Neural crest cell (in vitro differentiated cells): ENCODE data around the gene PLPPR2. TPM values are rescaled to one million over a fixed set of nuclear protein-coding genes. Genes with fewer than 3 reads are reported as not detected.

Experiments used
- DNase-seq: peaks from one replicate; pipeline ENCODE4 v3.0.0; 2021; ENCODE audit warnings: low read depth, mixed read lengths, low spot score
- H3K27ac Mint-ChIP-seq: one replicate; pipeline ENCODE4 v1.8.0; 2021; ENCODE audit warnings: mild to moderate bottlenecking, mixed read lengths; ENCODE audit not compliant: unreplicated experiment
- H3K27me3 Mint-ChIP-seq: 2 replicates; pipeline ENCODE4 v1.8.0; 2021; ENCODE audit warnings: low read depth, mild to moderate bottlenecking, mixed read lengths
- H3K36me3 Mint-ChIP-seq: 2 replicates; pipeline ENCODE4 v1.8.0; 2021; ENCODE audit warnings: low read depth, mild to moderate bottlenecking, mixed read lengths
- H3K4me1 Mint-ChIP-seq: 2 replicates; pipeline ENCODE4 v1.8.0; 2021; ENCODE audit warnings: mixed read lengths
- H3K4me3 Mint-ChIP-seq: one replicate; pipeline ENCODE4 v1.8.0; 2021; ENCODE audit warnings: mild to moderate bottlenecking, mixed read lengths
- H3K9me3 Mint-ChIP-seq: 2 replicates; pipeline ENCODE4 v1.8.0; 2021; ENCODE audit warnings: mixed read lengths
- CTCF ChIP-seq: fragments of 200-600 bp; sonication (generic); conservative IDR thresholded peaks from 2 replicates; pipeline ENCODE4 v1.5.0; 2021; ENCODE audit warnings: antibody characterized with exemption, mild to moderate bottlenecking
- total RNA-seq: library from RNA; stranded (reverse); gene quantifications from 2 replicates; pipeline ENCODE4 v1.2.1, GENCODE V29; 2021

PLPPR2 gene
- total RNA-seq, 1 donor from 2014 or later: 10.3 TPM

- no peaks in the 10 kb centered on the region for H3K9me3 Mint-ChIP-seq
- peaks cover 33% of the 10 kb centered on the region for H3K4me1 Mint-ChIP-seq
- peak overlapping the region; percentile 72 for H3K4me3 Mint-ChIP-seq
- H3K27ac Mint-ChIP-seq: no peak overlapping the region
- peaks cover 39% of the 10 kb centered on the region for H3K27me3 Mint-ChIP-seq
- TF ChIP-seq CTCF: peak; percentile 77
- no peaks in the 10 kb centered on the region for H3K36me3 Mint-ChIP-seq
- peak; percentile 44 for DNase-seq
Observed at GRCh38 chr19:11382898-11383705, 27.9 kb downstream of the PLPPR2 start.

- Mint-ChIP-seq H3K9me3 (no peaks in the 10 kb centered on the region), H3K36me3 (no peaks in the 10 kb centered on the region), H3K4me3 (no peak overlapping the region), H3K4me1 (peaks cover 28% of the 10 kb centered on the region), H3K27me3 (peaks cover 39% of the 10 kb centered on the region), H3K27ac (no peak overlapping the region)
- no peak for TF ChIP-seq CTCF
- DNase-seq: no peak
Observed at GRCh38 chr19:11383706-11384048, 28.4 kb downstream of the PLPPR2 start.

- Mint-ChIP-seq H3K27ac (no peak overlapping the region), H3K4me3 (peak overlapping the region; percentile 62)
Observed at GRCh38 chr19:11384778-11385129, 29.5 kb downstream of the PLPPR2 start.

GRCh38 chr19:11387162-11388034, 32.2 kb downstream of the PLPPR2 start:
- Mint-ChIP-seq H3K4me3 (no peak overlapping the region), H3K9me3 (peaks cover 2% of the 10 kb centered on the region), H3K27ac (no peak overlapping the region), H3K4me1 (peaks cover 10% of the 10 kb centered on the region), H3K27me3 (peaks cover 24% of the 10 kb centered on the region), H3K36me3 (no peaks in the 10 kb centered on the region)
- TF ChIP-seq CTCF: no peak
- DNase-seq: no peak

More at GRCh38 chr19:11384778-11385129, 29.5 kb downstream of the PLPPR2 start:
- Mint-ChIP-seq H3K9me3 (no peaks in the 10 kb centered on the region), H3K36me3 (no peaks in the 10 kb centered on the region), H3K4me1 (peaks cover 28% of the 10 kb centered on the region), H3K27me3 (peaks cover 39% of the 10 kb centered on the region)
- DNase-seq: no peak
- no peak for TF ChIP-seq CTCF

GRCh38 chr19:11390359-11390758, 35.1 kb downstream of the PLPPR2 start:
- no peak for TF ChIP-seq CTCF
- no peak for DNase-seq
- peaks cover 2% of the 10 kb centered on the region for H3K9me3 Mint-ChIP-seq
- no peak overlapping the region for H3K27ac Mint-ChIP-seq
- H3K27me3 Mint-ChIP-seq: peaks cover 9% of the 10 kb centered on the region
- H3K36me3 Mint-ChIP-seq: no peaks in the 10 kb centered on the region
- H3K4me3 Mint-ChIP-seq: no peak overlapping the region
- H3K4me1 Mint-ChIP-seq: no peaks in the 10 kb centered on the region
